K562 (cell line): ENCODE measurements around the gene ATG12. TPM values are rescaled to one million over a fixed set of nuclear protein-coding genes. Genes with fewer than 3 reads are reported as not detected.

Experiments
- BRCA1 ChIP-seq, 2 experiments: fragments of 450-650 bp in 1 of 2; sonication (generic) in 1 of 2; formaldehyde crosslinking in 1 of 2; IDR thresholded peaks; 2 replicates each; pipeline versions ENCODE4 v1.5.0 to v1.6.1; 2017 to 2020; ENCODE audit warnings: mild to moderate bottlenecking in 1 of 2, missing genetic modification reagents in 1 of 2
- CBX8 ChIP-seq: fragments of 200-600 bp; sonication (generic); IDR thresholded peaks from 2 replicates; pipeline ENCODE4 v1.6.1; 2012; ENCODE audit warnings: borderline replicate concordance, mixed run types, low read depth, mild to moderate bottlenecking, moderate library complexity, mixed read lengths, low read length, control low read depth, inconsistent platforms; ENCODE audit not compliant: poor library complexity, severe bottlenecking; ENCODE audit errors: extremely low read depth
- FOXK2 ChIP-seq, 2 experiments: fragments of 450-650 bp; IDR thresholded peaks in 1 of 2; conservative IDR thresholded peaks in 1 of 2; 2 replicates each; pipeline ENCODE4 v1.6.1; 2016; ENCODE audit warnings: low read depth in 2 of 2, mild to moderate bottlenecking in 1 of 2
- HNRNPK ChIP-seq: fragments of 200-400 bp; formaldehyde crosslinking; IDR thresholded peaks from one replicate; pipeline ENCODE4 v1.6.1; 2018; ENCODE audit warnings: mild to moderate bottlenecking, low read depth, low read length; ENCODE audit not compliant: poor library complexity, severe bottlenecking
- MCM2 ChIP-seq: fragments of 450-650 bp; IDR thresholded peaks from 2 replicates; pipeline ENCODE4 v1.6.1; 2017; ENCODE audit warnings: low read depth, mild to moderate bottlenecking
- NELFE ChIP-seq: IDR thresholded peaks from 2 replicates; pipeline ENCODE4 v1.6.1; 2011; ENCODE audit warnings: mild to moderate bottlenecking; ENCODE audit not compliant: insufficient read depth, insufficient read length
- POLR2G ChIP-seq: fragments of 200-400 bp; formaldehyde crosslinking; IDR thresholded peaks from 2 replicates; pipeline ENCODE4 v1.6.1; 2017; ENCODE audit warnings: low read depth, mild to moderate bottlenecking, antibody characterized with exemption, low read length, moderate library complexity
- SREBF2 ChIP-seq: sonication (generic); formaldehyde crosslinking; IDR thresholded peaks from 2 replicates; pipeline ENCODE4 v1.4.0; 2020; ENCODE audit warnings: mild to moderate bottlenecking, missing genetic modification reagents
- TGIF2 ChIP-seq: sonication (generic); formaldehyde crosslinking; IDR thresholded peaks from 2 replicates; pipeline ENCODE4 v1.8.1; 2022; ENCODE audit warnings: mild to moderate bottlenecking, missing genetic modification reagents, moderate library complexity
- ZNF586 ChIP-seq: fragments of 450-650 bp; formaldehyde crosslinking; conservative IDR thresholded peaks from 2 replicates; pipeline ENCODE4 v1.4.0; 2020; ENCODE audit warnings: mild to moderate bottlenecking, moderate library complexity
- ZSCAN29 ChIP-seq: fragments of 450-650 bp; IDR thresholded peaks from 2 replicates; pipeline ENCODE4 v1.6.1; 2017
- polyA plus RNA-seq, 8 experiments: library from polyadenylated mRNA; depleted of rRNA in 4 of 8; stranded (reverse) in 5 of 8; unstranded in 3 of 8; fragments of >200 nt; fragmentation: Nextera tagmentation in 2 of 8; fragmentation: Illumina TruSeq in 1 of 8; extraction: Ambion mirVana in 2 of 8; extraction: Trizol in 1 of 8; gene quantifications; 2 replicates each; pipeline versions ENCODE4 v1.2.1 to v1.2.3, GENCODE V29; 2011 to 2014; ENCODE audit warnings: inconsistent platforms in 1 of 8, missing spikeins in 1 of 8
- total RNA-seq, 7 experiments: library from RNA; depleted of rRNA in 6 of 7; stranded (reverse); fragments of >200 nt in 6 of 7; fragmentation: Illumina TruSeq in 2 of 7; extraction: Trizol in 2 of 7; gene quantifications; 2 replicates each; pipeline versions ENCODE4 v1.2.1 to v1.2.3, GENCODE V29; 2011 to 2021; ENCODE audit warnings: low replicate concordance in 1 of 7
- TF ChIP-seq, protein P1 (sequence below), 2 experiments: IDR thresholded peaks in 1 of 2; conservative IDR thresholded peaks in 1 of 2; 2 replicates each; pipeline ENCODE4 v1.6.1; 2016; ENCODE audit warnings: low read depth in 2 of 2, mild to moderate bottlenecking in 1 of 2, missing compliant biosample characterization in 1 of 2, missing genetic modification characterization in 1 of 2, moderate library complexity in 1 of 2
- TF ChIP-seq, protein P2 (sequence below): fragments of 450-650 bp; IDR thresholded peaks from 2 replicates; pipeline ENCODE4 v1.7.1; 2018; ENCODE audit warnings: mild to moderate bottlenecking, low read depth; ENCODE audit not compliant: partially characterized antibody
- TF ChIP-seq, protein P3 (sequence below): fragments of 450-650 bp; IDR thresholded peaks from 2 replicates; pipeline ENCODE4 v1.6.1; 2016; ENCODE audit warnings: mild to moderate bottlenecking
- TF ChIP-seq, protein P4 (sequence below): conservative IDR thresholded peaks from 2 replicates; pipeline ENCODE4 v1.6.1; 2011; ENCODE audit warnings: low read depth, mild to moderate bottlenecking, low read length; ENCODE audit not compliant: control insufficient read depth

The ATG12 gene
- total and polyA plus RNA-seq, 9 of the 15 experiments (the other 6 are each of a cell fraction or from before 2014, with no cell fraction given) = 21.6 to 132 (median 61.3) TPM

DNA sequence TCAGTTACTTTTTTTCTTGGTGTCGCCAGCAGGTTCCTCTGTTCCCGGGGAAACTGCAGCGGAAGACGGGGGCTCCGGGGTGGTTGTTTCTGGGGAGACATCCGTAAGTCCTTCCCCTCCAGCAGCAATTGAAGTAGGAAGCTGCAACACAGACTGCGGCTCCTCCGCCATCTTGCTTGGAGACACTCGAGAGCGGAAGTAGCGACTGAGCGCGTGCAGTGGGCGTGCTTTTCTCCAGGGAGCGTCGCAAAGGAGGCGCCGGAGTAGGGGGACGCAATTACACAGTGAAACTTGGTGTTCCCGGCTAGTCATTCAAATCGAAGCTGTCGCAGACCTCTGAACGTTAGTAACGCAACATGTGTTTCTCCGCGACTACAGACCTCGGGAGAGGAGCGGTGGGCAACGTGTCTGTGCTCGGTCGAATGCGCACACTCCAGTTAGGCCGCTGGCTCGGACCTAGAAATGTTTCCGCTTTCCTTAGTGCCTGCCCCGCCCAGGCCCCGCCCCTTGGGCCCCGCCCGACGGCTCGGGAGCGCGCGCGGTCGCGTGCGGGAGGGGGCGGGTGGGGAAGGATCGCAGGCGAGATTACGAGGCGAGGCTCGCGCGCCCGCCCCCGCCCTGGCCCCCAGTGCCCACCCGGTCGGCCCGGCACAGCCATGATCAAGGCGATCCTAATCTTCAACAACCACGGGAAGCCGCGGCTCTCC is at the start of gene ATG12, which contains the start of gene AP3S1 (continued):
- TF ChIP-seq, protein P1, sequence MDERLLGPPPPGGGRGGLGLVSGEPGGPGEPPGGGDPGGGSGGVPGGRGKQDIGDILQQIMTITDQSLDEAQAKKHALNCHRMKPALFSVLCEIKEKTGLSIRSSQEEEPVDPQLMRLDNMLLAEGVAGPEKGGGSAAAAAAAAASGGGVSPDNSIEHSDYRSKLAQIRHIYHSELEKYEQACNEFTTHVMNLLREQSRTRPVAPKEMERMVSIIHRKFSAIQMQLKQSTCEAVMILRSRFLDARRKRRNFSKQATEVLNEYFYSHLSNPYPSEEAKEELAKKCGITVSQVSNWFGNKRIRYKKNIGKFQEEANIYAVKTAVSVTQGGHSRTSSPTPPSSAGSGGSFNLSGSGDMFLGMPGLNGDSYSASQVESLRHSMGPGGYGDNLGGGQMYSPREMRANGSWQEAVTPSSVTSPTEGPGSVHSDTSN (CRISPR knock-in tag; IDR thresholded peaks at IDR 0.05; ENCODE audit: low read depth) = no peak
- TF ChIP-seq, protein P1 (tag; conservative IDR thresholded peaks at IDR 0.05; ENCODE audit: low read depth) = no peak
- TF ChIP-seq TGIF2 (CRISPR knock-in tag) (no peak), ZNF586 (CRISPR knock-in tag) (no peak; the same call in 1 of the 2 replicates), HNRNPK (no peak), CBX8 (no peak), BRCA1 (IDR thresholded peaks at IDR 0.05) (no peak), BRCA1 (CRISPR knock-in tag; IDR thresholded peaks at IDR 0.05) (no peak), FOXK2 (conservative IDR thresholded peaks at IDR 0.05 in 1 of 2, IDR thresholded peaks at IDR 0.05 in 1 of 2; ENCODE audit: low read depth in 2 of 2) (peak; percentile 77 to 95; a peak in 3 of 4 replicates), NELFE (no peak), ZSCAN29 (no peak), MCM2 (no peak), POLR2G (peak; percentile 85), SREBF2 (CRISPR knock-in tag) (no peak)
- TF ChIP-seq, protein P2, sequence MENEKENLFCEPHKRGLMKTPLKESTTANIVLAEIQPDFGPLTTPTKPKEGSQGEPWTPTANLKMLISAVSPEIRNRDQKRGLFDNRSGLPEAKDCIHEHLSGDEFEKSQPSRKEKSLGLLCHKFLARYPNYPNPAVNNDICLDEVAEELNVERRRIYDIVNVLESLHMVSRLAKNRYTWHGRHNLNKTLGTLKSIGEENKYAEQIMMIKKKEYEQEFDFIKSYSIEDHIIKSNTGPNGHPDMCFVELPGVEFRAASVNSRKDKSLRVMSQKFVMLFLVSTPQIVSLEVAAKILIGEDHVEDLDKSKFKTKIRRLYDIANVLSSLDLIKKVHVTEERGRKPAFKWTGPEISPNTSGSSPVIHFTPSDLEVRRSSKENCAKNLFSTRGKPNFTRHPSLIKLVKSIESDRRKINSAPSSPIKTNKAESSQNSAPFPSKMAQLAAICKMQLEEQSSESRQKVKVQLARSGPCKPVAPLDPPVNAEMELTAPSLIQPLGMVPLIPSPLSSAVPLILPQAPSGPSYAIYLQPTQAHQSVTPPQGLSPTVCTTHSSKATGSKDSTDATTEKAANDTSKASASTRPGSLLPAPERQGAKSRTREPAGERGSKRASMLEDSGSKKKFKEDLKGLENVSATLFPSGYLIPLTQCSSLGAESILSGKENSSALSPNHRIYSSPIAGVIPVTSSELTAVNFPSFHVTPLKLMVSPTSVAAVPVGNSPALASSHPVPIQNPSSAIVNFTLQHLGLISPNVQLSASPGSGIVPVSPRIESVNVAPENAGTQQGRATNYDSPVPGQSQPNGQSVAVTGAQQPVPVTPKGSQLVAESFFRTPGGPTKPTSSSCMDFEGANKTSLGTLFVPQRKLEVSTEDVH = peak; percentile 58
- TF ChIP-seq, protein P3, sequence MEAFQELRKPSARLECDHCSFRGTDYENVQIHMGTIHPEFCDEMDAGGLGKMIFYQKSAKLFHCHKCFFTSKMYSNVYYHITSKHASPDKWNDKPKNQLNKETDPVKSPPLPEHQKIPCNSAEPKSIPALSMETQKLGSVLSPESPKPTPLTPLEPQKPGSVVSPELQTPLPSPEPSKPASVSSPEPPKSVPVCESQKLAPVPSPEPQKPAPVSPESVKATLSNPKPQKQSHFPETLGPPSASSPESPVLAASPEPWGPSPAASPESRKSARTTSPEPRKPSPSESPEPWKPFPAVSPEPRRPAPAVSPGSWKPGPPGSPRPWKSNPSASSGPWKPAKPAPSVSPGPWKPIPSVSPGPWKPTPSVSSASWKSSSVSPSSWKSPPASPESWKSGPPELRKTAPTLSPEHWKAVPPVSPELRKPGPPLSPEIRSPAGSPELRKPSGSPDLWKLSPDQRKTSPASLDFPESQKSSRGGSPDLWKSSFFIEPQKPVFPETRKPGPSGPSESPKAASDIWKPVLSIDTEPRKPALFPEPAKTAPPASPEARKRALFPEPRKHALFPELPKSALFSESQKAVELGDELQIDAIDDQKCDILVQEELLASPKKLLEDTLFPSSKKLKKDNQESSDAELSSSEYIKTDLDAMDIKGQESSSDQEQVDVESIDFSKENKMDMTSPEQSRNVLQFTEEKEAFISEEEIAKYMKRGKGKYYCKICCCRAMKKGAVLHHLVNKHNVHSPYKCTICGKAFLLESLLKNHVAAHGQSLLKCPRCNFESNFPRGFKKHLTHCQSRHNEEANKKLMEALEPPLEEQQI = peak; percentile 71
- TF ChIP-seq, protein P4, sequence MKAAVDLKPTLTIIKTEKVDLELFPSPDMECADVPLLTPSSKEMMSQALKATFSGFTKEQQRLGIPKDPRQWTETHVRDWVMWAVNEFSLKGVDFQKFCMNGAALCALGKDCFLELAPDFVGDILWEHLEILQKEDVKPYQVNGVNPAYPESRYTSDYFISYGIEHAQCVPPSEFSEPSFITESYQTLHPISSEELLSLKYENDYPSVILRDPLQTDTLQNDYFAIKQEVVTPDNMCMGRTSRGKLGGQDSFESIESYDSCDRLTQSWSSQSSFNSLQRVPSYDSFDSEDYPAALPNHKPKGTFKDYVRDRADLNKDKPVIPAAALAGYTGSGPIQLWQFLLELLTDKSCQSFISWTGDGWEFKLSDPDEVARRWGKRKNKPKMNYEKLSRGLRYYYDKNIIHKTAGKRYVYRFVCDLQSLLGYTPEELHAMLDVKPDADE = no peak; the same call in 1 of the 2 replicates
